ENCODE data around the gene TIPRL. TPM values are rescaled to one million over a fixed set of nuclear protein-coding genes. Genes with fewer than 3 reads are reported as not detected.
"Not testable (repeated sequence)": the region's sequence is repeated elsewhere in the genome, so short reads cannot be mapped to it uniquely, and the experiment has no call there.

TIPRL gene
- total RNA-seq, 1 experiment from 2014 or later, result 41.5 TPM

DNA sequence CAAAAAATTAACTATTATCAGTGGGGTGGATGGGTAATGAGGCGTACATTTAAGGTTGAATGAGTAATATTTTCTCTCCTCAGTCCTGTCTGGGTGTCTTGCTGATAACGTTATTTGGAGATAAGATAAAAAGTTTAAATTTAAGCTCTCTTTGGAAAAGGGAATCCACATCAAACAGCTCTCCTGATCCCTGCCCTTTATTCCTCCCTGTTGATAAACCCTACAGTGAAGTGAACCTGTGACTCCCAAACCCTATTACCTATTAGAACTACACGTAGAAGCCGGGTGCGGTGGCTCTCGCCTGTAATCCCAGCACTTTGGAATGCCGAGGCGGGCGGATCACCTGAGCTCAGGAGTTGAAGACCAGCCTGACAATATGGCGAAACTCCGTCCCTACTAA is 32.1 kb upstream of the TIPRL start:
- H3K27me3 ChIP-seq, result no peaks in the 10 kb centered on the region
- H3K4me1 ChIP-seq, result no peaks in the 10 kb centered on the region
- H3K4me3 ChIP-seq, result no peak overlapping the region
- no peaks in the 10 kb centered on the region for H3K9me3 ChIP-seq (replicated peaks)
- no peak for DNase-seq
- no peak overlapping the region for H3K27ac ChIP-seq
- no peaks in the 10 kb centered on the region for H3K36me3 ChIP-seq

DNA sequence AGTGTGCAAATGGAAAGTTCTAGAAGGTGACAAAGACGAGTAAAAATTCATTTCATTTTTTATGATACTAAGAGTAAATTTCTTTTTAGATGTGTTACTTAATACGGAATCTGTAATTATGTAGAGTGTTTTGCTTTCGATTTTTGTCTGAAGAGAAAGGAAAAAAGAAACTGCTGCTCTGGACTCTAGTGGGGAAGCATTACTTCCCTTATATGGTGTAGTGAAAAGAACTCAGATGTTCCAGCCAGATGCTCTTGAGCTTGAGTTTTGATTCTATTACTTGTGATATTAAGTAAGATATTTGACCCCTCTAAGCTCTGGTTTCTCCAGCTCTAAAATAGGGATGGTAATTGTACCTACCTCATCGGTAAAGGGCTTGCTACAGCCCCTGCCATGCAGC is 29.8 kb upstream of the TIPRL start:
- no peak overlapping the region for H3K4me3 ChIP-seq
- H3K27ac ChIP-seq, result no peak overlapping the region
- no peaks in the 10 kb centered on the region for H3K27me3 ChIP-seq
- H3K36me3 ChIP-seq, result no peaks in the 10 kb centered on the region
- no peaks in the 10 kb centered on the region for H3K9me3 ChIP-seq (replicated peaks)
- DNase-seq, result no peak
- no peaks in the 10 kb centered on the region for H3K4me1 ChIP-seq

- no peak for DNase-seq
- Histone ChIP-seq H3K36me3 (no peaks in the 10 kb centered on the region), H3K27me3 (no peaks in the 10 kb centered on the region), H3K27ac (no peak overlapping the region), H3K9me3 (replicated peaks) (no peaks in the 10 kb centered on the region), H3K4me3 (no peak overlapping the region), H3K4me1 (no peaks in the 10 kb centered on the region)
Observed at GRCh38 chr1:168150283-168150682, 28.5 kb upstream of the TIPRL start.

- Histone ChIP-seq H3K36me3 (no peaks in the 10 kb centered on the region), H3K27me3 (no peaks in the 10 kb centered on the region), H3K4me1 (no peaks in the 10 kb centered on the region), H3K4me3 (no peak overlapping the region), H3K9me3 (replicated peaks) (no peaks in the 10 kb centered on the region), H3K27ac (no peak overlapping the region)
- DNase-seq, result no peak
Observed at GRCh38 chr1:168151935-168152334, 26.8 kb upstream of the TIPRL start.

DNA sequence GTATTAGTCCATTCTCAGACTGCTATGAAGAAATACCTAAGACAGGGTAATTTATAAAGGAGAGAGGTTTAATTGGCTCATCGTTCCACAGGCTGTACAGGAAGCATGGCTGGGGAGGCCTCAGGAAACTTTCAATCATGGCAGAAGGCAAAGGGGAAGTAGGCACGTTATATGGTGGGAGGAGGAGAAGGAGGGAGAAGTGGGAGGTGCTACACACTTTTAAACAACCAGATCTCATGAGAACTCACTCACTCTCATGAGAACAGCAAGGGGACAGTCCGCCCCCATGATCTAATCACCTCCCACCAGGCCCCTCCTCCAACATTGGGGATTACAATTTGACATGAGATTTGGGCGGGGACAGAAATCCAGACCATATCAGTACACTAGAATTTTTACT is 24.1 kb upstream of the TIPRL start:
- not testable (repeated sequence) for H3K4me3 ChIP-seq; DNase-seq; H3K4me1 ChIP-seq; H3K27me3 ChIP-seq; H3K36me3 ChIP-seq; H3K27ac ChIP-seq; H3K9me3 ChIP-seq (replicated peaks)

- Histone ChIP-seq H3K9me3 (replicated peaks) (no peaks in the 10 kb centered on the region; the same call in 1 of the 2 replicates), H3K36me3 (no peaks in the 10 kb centered on the region)
- no peak for DNase-seq
Observed at GRCh38 chr1:168155910-168156309, 22.9 kb upstream of the TIPRL start.

DNA sequence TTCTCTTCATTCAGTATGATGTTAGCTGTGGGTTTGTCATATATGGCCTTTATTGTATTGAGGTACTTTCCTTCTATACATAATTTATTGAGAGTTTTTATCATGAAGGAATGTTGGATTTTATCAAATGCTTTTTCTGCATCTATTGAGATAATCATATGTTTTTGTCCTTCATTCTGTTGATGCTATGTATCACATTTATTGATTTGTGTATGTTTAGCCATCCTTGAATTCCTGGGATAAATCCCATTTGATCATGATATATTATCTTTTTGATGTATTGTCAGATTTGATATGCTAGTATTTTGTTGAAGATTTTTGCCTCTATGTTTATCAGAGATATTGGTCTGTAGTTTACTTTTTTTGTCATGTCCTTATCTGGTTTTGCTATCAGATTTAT is 21.1 kb upstream of the TIPRL start:
- Histone ChIP-seq H3K36me3 (no peaks in the 10 kb centered on the region), H3K4me1 (no peaks in the 10 kb centered on the region), H3K27ac (no peak overlapping the region), H3K9me3 (replicated peaks) (no peaks in the 10 kb centered on the region; the same call in 1 of the 2 replicates), H3K4me3 (no peak overlapping the region), H3K27me3 (no peaks in the 10 kb centered on the region)
- DNase-seq, result no peak

More at GRCh38 chr1:168155910-168156309, 22.9 kb upstream of the TIPRL start:
- Histone ChIP-seq H3K27ac (no peak overlapping the region), H3K27me3 (no peaks in the 10 kb centered on the region), H3K4me1 (no peaks in the 10 kb centered on the region), H3K4me3 (no peak overlapping the region)

- Histone ChIP-seq H3K4me1 (no peaks in the 10 kb centered on the region), H3K4me3 (no peak overlapping the region), H3K27ac (no peak overlapping the region), H3K9me3 (replicated peaks) (no peaks in the 10 kb centered on the region; the same call in 1 of the 2 replicates), H3K36me3 (no peaks in the 10 kb centered on the region), H3K27me3 (no peaks in the 10 kb centered on the region)
- no peak for DNase-seq
Observed at GRCh38 chr1:168159251-168159650, 19.5 kb upstream of the TIPRL start.

DNA sequence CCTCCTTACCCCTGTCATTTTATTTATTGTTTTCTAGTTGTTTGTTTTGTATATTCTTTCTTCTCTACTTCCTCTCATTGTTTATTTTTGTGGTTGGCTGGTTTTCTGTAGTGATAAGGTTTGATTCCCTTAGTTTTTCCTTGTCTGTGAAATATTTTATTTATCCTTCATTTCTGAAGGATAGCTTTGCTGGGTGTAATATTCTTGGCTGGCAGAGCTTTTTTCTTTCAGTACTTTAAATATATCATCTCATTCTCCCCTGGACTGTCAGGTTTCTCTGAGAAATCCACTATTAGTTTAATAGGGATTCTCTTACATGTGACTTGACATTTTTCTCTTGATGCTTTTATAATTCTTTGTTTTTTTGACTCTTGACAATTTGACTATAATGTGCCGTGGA is 18.8 kb upstream of the TIPRL start:
- H3K27ac ChIP-seq, result no peak overlapping the region
- H3K9me3 ChIP-seq (replicated peaks), result no peaks in the 10 kb centered on the region; the same call in 1 of the 2 replicates
- no peak overlapping the region for H3K4me3 ChIP-seq
- H3K36me3 ChIP-seq, result no peaks in the 10 kb centered on the region
- H3K27me3 ChIP-seq, result no peaks in the 10 kb centered on the region
- DNase-seq, result no peak
- no peaks in the 10 kb centered on the region for H3K4me1 ChIP-seq

- H3K9me3 ChIP-seq (replicated peaks), result no peaks in the 10 kb centered on the region; the same call in 1 of the 2 replicates
- H3K4me1 ChIP-seq, result no peaks in the 10 kb centered on the region
- no peak overlapping the region for H3K4me3 ChIP-seq
- no peak overlapping the region for H3K27ac ChIP-seq
- peak; percentile 67 to 79 for DNase-seq
- H3K27me3 ChIP-seq, result no peaks in the 10 kb centered on the region
- no peaks in the 10 kb centered on the region for H3K36me3 ChIP-seq
Observed at GRCh38 chr1:168161459-168161858, 17.3 kb upstream of the TIPRL start.

- no peaks in the 10 kb centered on the region for H3K36me3 ChIP-seq
- no peak for DNase-seq
- H3K27me3 ChIP-seq, result no peaks in the 10 kb centered on the region
- no peak overlapping the region for H3K4me3 ChIP-seq
- no peaks in the 10 kb centered on the region for H3K9me3 ChIP-seq (replicated peaks)
- no peaks in the 10 kb centered on the region for H3K4me1 ChIP-seq
- H3K27ac ChIP-seq, result no peak overlapping the region
Observed at GRCh38 chr1:168163670-168164069, 15.1 kb upstream of the TIPRL start.

- Histone ChIP-seq H3K36me3 (no peaks in the 10 kb centered on the region), H3K9me3 (replicated peaks) (no peaks in the 10 kb centered on the region), H3K27ac (no peak overlapping the region), H3K4me1 (no peaks in the 10 kb centered on the region), H3K4me3 (no peak overlapping the region), H3K27me3 (no peaks in the 10 kb centered on the region)
- DNase-seq, result no peak
Observed at GRCh38 chr1:168164771-168165170, 14.0 kb upstream of the TIPRL start.

- no peak for DNase-seq
- no peak overlapping the region for H3K4me3 ChIP-seq
- no peaks in the 10 kb centered on the region for H3K36me3 ChIP-seq
- H3K9me3 ChIP-seq (replicated peaks), result no peaks in the 10 kb centered on the region
- H3K27me3 ChIP-seq, result no peaks in the 10 kb centered on the region
- no peaks in the 10 kb centered on the region for H3K4me1 ChIP-seq
- H3K27ac ChIP-seq, result no peak overlapping the region
Observed at GRCh38 chr1:168167806-168168205, 11.0 kb upstream of the TIPRL start.

DNA sequence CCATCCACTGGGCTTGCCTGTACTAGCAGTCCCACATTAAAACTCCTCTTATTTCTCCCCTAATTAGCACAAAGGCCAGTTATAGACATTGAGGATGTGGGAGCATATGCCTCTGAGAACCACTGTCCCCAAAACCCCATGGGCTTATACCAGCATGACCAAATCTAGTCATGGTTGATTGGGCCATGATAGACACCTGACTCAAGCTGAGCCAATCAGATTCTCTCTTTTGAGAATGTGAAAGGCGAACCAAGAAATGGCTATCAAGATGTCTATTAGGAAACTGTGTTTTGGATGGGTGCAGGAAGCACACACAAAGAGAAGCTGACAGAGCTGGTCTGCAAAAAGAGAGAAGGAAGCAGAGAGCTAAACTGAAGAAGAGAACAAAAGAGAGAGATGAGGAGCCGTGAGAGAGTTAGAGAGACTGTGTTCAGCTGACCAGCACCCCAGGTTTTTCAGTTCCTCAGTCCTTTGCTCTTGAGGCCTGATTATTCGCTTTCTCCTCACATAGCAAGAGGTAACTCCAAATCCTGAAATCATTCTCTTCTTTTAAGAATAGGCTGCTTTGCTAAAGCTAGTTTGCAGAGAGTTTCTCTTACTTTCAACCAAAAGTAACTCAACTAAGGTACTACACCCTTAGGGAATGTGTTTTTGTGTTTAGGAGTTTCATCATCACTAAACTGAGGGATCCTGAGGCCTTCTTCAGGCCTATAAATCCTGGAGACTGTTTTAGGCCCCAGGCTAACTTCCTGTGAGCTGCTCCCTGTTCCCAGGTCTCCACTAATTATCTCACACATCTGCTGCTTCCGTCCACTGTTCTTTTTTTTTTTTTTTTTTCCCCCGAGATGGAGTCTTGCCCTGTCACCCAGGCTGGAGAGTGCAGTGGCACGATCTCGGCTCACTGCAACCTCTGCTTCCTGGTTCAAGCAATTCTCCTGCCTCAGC is 7.9 kb upstream of the TIPRL start:
- peak in 1 of 2 experiments; percentile 22 for DNase-seq
- no peaks in the 10 kb centered on the region for H3K4me1 ChIP-seq
- no peaks in the 10 kb centered on the region for H3K9me3 ChIP-seq (replicated peaks)
- no peaks in the 10 kb centered on the region for H3K27me3 ChIP-seq
- no peaks in the 10 kb centered on the region for H3K36me3 ChIP-seq
- no peak overlapping the region for H3K27ac ChIP-seq
- H3K4me3 ChIP-seq, result no peak overlapping the region

GRCh38 chr1:168172250-168172915 is 6.4 kb upstream of the TIPRL start:
- H3K36me3 ChIP-seq, result no peaks in the 10 kb centered on the region
- no peaks in the 10 kb centered on the region for H3K27me3 ChIP-seq
- no peaks in the 10 kb centered on the region for H3K9me3 ChIP-seq (replicated peaks)
- H3K27ac ChIP-seq, result no peak overlapping the region
- no peaks in the 10 kb centered on the region for H3K4me1 ChIP-seq
- no peak overlapping the region for H3K4me3 ChIP-seq
- DNase-seq, result no peak
